HG02798 (cell line): ENCODE measurements around the gene MEGF10.

ENCODE experiments used
- ATAC-seq: cut with Tn5 transposase; IDR thresholded peaks from one replicate; pipeline ENCODE4 v1.9.1; 2021; ENCODE audit warnings: mild to moderate bottlenecking; ENCODE audit not compliant: unreplicated experiment, poor library complexity

MEGF10 gene

DNA sequence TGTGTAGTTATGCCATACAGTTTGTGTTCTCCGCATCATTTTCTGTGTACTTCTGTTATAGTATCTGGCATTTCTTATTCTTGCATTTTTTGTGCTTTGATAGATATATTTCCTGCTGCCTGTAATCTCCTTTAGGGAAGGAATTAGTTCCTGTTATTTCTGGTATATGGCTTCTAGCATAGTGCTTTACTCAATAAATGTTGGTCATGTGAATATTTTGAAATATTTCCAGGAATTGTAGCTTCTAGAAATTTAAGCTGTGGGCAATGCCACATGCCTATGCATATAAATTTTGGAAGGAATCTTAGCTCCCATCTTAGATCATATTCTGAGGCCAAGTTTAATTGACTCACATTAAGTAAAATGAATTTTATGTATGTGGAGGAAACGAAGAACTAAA, 215.3 kb downstream of the MEGF10 start:
- ATAC-seq = no peak

- ATAC-seq = no peak
Measured at GRCh38 chr5:127506616-127507015, 216.0 kb downstream of the MEGF10 start.

GRCh38 chr5:127508644-127509373, 218.2 kb downstream of the MEGF10 start:
- no peak for ATAC-seq
